HG02852 (cell line): Measurements from ENCODE around the gene MRPL10.
"Not testable (repeated sequence)": the region's sequence is repeated elsewhere in the genome, so short reads cannot be mapped to it uniquely, and the experiment has no call there.

ENCODE experiments used
- ATAC-seq: cut with Tn5 transposase; IDR thresholded peaks from one replicate; pipeline ENCODE4 v1.9.1; 2021; ENCODE audit warnings: mild to moderate bottlenecking, moderate library complexity; ENCODE audit not compliant: unreplicated experiment

The MRPL10 gene

DNA sequence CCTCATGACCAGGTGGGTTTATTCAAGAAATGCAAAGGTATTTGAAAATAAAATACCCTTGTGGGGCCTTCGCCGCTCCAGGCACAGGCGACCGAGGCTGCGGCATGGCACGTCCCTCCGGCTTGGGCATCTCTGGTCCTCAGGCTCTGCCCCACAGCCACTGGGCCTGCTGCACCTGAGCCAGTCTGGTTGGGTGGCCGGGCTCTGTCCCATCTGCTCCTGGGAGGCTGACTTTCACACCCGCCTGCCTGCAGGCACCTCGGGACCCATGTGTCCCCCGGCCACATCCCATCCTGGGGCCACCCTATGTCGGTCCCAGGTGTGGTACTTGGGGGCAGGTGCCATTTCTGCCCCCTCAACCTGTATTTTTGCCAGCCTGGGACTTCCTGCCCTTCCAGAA lies 30.7 kb downstream of the MRPL10 start:
- no peak for ATAC-seq

DNA sequence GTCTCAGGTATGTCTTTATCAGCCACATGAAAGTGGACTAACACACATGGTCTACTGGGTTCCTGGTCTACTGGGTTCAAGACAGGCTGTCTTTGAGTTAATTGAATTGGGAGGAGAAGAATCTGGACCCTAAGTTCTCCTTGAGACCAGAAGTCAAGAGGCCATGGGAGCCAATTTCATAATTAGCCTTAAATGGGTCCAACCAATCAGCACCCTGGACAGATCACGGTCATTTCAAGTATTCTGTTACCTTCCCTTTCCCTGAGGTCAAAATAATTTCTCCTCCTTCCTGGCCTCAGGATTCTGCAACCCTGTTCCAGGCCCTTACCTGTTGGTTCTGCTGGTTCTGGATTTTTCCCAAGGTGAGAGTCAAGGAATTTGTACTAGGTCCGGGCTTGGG lies 33.5 kb downstream of the MRPL10 start:
- ATAC-seq: no peak

DNA sequence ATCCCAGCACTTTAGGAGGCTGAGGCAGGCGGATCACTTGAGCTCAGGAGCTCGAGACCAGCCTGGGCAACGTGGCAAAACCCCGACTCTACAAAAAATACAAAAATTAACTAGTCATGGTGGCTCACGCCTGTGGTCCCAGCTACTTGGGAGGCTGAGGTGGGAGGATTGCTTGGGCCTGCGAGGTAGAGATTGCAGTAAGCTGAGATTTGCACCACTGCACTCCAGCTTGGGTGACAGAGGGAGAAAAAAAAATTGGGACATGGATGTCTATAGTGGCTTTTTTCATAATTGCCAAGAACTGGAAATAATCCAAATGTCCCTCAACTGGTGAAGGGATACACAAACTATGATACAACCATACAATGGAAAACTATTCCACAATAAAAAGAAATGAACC lies 38.4 kb downstream of the MRPL10 start:
- no peak for ATAC-seq

DNA sequence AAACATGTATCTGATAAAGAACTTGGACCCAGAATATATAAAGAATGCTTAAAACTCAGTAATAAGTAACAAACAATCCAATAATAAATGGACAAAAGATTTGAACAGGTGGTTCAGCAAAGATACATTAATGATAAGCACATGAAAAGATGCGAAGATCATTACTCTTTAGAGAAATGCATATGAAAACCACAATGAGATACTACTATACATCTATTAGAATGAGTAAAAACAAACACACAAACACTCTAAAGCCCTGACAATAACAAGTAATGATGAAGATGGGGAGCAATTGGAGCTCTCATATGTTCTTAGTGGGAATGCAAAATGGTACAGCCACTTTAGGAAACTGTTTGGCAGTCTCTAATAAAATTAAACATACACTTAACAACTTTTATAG lies 38.9 kb downstream of the MRPL10 start:
- ATAC-seq: no peak

DNA sequence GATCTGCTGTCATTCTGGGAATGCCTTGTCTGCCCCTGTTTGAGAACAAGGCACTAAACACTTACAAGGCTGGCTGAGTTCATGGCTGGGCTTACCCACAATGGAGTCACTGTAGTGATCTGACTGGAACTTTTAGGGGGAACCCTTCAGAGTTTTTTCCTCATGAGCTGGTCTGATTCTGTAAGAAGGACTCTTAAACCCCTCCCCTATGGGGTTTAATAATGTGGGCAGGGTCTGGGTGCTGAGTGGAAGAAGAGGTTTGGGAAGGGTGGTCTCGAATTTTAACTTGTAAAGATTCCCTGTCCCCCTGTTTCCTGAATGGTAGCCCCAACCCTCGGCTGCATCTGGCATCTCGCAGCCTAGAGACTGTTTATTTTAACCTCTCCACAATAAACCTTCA lies 40.3 kb downstream of the MRPL10 start:
- ATAC-seq: no peak

DNA sequence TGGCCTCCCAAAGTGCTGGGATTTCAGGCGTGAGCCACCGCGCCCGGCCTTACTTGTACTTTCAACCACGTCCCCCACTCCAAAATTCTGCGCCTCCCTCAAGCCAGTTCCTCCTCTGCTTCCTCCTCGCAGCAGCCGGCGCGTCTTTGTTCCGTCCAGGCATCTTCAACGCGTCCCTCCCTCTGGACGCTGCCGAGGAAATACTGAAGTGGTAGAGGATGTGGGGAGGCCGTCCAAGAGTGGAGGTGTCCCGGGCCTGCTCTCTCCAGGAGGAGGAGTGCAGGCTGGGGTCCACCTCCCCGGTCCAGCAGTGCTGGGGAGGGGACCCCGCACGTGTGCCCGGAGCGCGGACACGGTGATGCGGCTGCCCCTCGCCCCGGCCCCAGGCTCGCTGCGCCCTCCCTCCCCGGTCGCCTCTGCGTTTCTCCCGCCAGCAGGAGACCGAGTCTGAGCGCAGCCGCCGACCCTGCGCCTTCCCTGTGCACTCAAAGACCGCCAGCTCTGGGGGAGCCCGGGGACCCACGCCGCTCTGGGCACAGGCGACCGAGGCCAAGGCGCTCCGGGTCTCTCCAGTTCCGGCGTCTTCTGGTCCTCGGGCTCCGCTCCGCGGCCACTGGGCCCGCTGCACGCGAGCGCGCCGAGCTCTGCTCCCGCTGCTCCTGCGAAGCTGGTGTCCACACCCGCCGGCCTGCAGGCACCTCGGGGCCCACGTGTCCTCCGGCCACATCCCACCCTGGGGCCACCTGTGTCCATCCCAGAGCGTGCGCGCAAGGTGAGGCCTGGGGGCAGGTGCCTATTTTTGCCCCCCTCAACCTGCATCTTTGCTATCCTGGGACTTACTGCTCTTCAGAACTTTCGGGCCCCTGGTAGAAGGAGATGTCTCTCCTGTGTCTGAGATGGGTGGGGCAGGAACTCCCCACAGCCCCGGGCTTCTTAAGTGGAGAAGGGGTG lies 41.5 kb downstream of the MRPL10 start:
- no peak for ATAC-seq

DNA sequence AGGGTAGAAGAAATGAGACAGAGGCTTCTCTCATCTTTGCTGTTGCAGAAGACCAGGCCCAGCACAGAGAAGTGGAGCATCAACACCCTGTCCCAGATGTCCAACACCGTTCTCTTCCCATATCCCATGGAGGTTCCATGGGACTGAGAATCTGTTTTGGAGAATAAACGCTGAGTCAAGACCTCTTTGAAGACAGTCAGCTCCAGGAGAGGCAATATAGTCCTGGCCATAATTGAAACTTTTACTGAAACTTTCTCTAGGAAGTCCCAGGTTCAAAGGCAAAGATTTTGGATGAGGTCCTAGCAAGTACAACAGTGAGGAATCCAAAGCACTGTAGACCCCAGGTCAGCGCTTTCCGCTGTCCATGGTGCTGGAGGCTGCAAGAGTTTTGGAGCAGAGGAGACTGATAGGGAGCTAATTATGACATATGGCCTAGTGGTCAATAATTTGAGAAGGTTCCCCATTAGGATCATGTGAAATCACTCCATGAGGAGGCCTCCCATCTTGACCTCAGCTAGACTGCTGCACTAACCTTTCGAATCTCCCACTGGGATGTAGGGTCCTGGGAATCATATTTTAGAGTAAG lies 45.7 kb downstream of the MRPL10 start:
- no peak for ATAC-seq

DNA sequence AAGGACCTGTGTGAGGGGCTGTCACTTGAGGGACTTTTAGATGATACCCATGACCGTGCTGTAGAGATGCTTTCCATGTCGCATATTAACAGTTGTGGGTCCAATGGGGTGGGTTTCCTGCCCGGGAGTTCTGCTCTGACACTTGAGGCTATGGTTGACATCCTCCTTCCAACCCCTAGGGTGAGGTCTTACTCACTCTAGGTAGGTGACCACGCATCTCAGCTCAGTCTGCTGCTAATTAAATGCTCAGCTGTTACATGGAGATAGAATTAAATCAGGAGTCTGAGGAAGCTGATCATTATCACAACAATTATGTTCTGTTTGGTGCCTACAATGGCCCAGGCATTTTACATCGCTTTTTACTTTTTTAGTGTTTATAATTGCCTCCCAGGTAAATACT lies 49.9 kb downstream of the MRPL10 start:
- no peak for ATAC-seq

DNA sequence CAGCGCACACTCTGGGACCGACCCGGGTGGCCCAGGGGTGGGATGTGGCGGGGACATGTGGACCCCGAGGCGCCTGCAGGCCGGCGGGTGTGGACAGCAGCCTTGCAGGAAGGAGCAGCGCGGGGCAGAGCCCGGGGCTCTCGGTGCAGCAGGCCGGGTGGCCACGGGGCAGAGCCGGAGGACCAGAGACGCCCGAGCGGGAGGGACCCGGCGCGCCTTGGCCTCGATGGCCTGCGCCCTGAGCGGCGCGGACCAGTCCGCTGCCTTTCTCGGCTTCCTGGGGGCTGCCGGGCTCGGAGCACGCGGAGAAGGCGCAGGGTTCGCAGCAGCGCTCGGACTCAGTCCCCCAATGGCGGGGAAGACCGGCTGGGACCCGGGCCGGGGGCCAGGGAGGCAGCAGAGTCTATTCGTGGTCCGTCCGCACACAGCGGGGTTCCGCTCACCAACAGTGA lies 53.1 kb downstream of the MRPL10 start:
- no peak for ATAC-seq

DNA sequence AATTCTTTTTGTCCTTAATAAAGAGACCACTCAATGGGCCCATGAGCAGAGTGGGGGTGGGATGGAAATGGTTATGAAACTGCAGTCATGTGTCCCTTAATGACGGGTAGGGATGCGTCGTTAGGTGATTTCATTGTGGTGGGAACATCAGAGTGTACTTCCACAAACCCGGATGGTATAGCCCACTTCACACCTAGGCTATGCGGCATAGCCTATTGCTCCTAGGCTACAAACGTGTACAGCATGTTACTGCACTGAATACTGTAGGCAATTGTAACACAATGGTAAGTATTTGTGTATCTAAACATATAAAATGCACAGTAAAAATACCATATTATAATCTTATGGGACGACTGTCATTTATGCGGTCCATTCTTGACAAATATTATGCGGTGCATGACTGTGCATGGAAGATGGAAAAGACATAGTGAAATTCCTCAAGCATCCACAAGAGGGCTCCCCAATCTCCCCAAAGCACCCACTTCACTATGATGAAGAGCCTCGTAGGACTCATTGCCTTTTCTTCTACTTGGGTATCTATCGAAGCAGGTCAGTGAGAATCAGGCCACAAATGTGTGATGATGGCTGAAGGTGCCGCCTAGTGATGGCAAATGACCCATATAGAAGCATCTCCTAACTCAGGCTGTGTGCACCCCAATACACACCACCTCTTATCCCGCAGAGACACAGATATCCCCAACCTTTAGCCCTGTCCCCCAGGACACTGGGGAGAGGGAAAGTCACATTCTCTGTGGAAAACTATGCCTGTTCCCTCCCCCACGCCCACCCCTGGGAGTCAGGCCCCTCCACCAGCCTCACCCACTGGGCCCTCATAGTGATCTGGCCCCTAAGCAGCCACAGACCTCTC lies 54.8 kb downstream of the MRPL10 start:
- no peak for ATAC-seq

DNA sequence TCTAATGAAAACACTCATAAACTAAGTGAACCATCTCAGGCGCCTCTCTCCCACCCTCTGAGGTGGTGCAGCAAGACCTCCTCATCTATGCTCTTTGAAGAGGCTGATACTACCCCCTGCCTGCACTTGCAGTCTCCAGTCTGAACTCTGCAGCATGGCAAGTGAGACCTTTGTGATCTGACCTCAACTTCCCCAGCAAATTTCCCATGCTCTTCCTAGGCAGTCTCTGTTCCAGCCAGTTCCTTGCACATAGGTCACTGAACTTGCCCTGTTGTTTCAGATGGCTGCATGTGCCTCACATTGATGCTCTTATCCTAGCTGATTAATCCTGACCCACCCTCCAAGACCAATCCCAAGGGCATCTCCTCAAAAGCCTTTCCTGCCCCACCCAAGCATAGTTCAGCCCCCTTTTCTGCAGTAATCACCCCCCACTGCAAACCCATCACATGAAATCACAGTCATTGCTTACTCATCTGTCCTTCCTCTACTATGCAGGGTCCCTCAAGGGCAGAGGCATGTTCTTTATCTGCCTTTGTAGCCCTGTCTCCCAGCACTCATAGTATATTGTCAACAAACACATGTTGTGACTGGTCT lies 56.3 kb downstream of the MRPL10 start:
- ATAC-seq: no peak

DNA sequence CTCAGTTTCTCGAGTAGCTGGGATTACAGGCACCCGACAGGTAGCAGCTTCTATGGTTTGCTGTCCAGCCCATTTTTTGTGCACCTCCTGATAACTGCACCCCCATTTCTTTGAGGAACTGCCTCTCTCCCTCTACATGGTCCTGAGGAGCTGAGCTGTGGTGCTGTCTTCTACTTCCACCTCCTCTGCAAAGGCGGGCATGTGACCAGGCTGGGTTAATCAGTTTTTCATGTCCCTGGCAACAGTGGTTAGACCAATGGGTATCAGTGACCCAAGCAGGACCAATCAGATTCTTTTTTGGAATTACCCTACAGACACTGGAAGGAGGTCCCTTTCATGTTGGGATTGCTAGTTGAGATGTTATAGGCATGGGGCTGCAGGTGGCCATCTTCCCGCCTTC lies 57.0 kb downstream of the MRPL10 start:
- ATAC-seq: no peak

DNA sequence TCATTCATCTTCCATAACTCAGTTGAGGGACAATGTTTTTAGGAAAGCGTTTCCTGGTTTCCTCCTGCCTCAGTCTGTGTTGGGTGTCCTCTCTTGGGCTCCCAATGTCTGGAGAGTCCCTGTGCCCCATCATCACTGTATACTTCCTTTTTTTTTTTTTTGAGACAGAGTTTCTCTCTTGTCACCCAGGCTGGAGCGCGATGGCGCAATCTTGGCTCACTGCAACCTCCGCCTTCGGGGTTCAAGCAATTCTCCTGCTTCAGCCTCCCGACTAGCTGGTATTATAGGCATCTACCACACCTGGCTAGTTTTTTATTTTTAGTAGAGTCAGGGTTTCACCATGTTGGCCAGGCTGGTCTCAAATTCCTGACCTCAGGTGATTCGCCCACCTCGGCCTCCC lies 57.7 kb downstream of the MRPL10 start:
- ATAC-seq: not testable (repeated sequence)
